Common myeloid progenitor, CD34-positive (primary cell): Measurements from ENCODE around the gene MYO1B.
"Not testable (repeated sequence)": the region's sequence is repeated elsewhere in the genome, so short reads cannot be mapped to it uniquely, and the experiment has no call there.

Experiments used
- CTCF ChIA-PET: fragments of 350-600 bp; sonication (Branson Sonifier 250); formaldehyde crosslinking; loops from one replicate; lab custom pipeline; 2021; ENCODE audit warnings: antibody characterized with exemption; lab: Charles Lee
- POLR2A ChIA-PET: fragments of 350-600 bp; sonication (Branson Sonifier 250); formaldehyde crosslinking; loops from one replicate; lab custom pipeline; 2021; ENCODE audit warnings: antibody characterized with exemption; lab: Charles Lee
- DNase-seq, 3 donors: peaks; one replicate each; pipeline versions ENCODE4 v3.0.0 to v3.0.0-alpha.2; 2013
- H3K27ac ChIP-seq, 2 experiments: 1 replicate in 1 of 2; 2 replicates in 1 of 2; pipeline ENCODE4 v1.7.0; 2013; ENCODE audit warnings: inconsistent platforms in 2 of 2, low read length in 2 of 2, mild to moderate bottlenecking in 2 of 2, low read depth in 1 of 2, moderate library complexity in 1 of 2; ENCODE audit not compliant: severe bottlenecking in 2 of 2, insufficient read depth in 1 of 2, poor library complexity in 1 of 2
- H3K27me3 ChIP-seq, 5 experiments: replicated peaks in 2 of 5; 1 replicate in 3 of 5; 2 replicates in 2 of 5; pipeline versions ENCODE4 v1.6.1 to v1.7.0; 2013; ENCODE audit warnings: low read length in 4 of 5, mild to moderate bottlenecking in 2 of 5, moderate library complexity in 2 of 5, inconsistent platforms in 1 of 5; ENCODE audit not compliant: insufficient read depth in 5 of 5, control insufficient read depth in 4 of 5
- H3K36me3 ChIP-seq, 4 experiments: 1 replicate in 2 of 4; 2 replicates in 2 of 4; pipeline versions ENCODE4 v1.6.1 to v1.7.0; 2013; ENCODE audit warnings: low read length in 3 of 4, control low read depth in 1 of 4, mild to moderate bottlenecking in 1 of 4; ENCODE audit not compliant: control insufficient read depth in 4 of 4, insufficient read depth in 4 of 4
- H3K4me1 ChIP-seq, 4 experiments: 1 replicate in 3 of 4; 2 replicates in 1 of 4; pipeline versions ENCODE4 v1.6.1 to v1.7.1; 2013; ENCODE audit warnings: low read length in 3 of 4, mild to moderate bottlenecking in 3 of 4, control low read depth in 1 of 4, inconsistent platforms in 1 of 4, moderate library complexity in 1 of 4; ENCODE audit not compliant: control insufficient read depth in 4 of 4, insufficient read depth in 4 of 4; ENCODE audit errors: control extremely low read depth in 1 of 4
- H3K4me3 ChIP-seq, 7 experiments: 1 replicate in 4 of 7; 2 replicates in 3 of 7; pipeline versions ENCODE4 v1.5.1 to v1.7.0; 2013; ENCODE audit warnings: mild to moderate bottlenecking in 7 of 7, low read length in 6 of 7, moderate library complexity in 6 of 7, inconsistent platforms in 2 of 7, low read depth in 2 of 7, control low read depth in 1 of 7; ENCODE audit not compliant: insufficient read depth in 4 of 7, control insufficient read depth in 1 of 7; ENCODE audit errors: extremely low read depth in 1 of 7
- H3K9me3 ChIP-seq, 5 experiments: 1 replicate in 4 of 5; 2 replicates in 1 of 5; pipeline versions ENCODE4 v1.6.1 to v1.7.1; 2013; ENCODE audit warnings: low read length in 4 of 5, mild to moderate bottlenecking in 2 of 5, inconsistent platforms in 1 of 5, low read depth in 1 of 5, moderate library complexity in 1 of 5; ENCODE audit not compliant: control insufficient read depth in 4 of 5, insufficient read depth in 2 of 5; ENCODE audit errors: control extremely low read depth in 1 of 5
- WGBS: methylation state at CpG from one replicate; pipeline ENCODE4 v1.1.5; 2013; ENCODE audit not compliant: insufficient coverage; 5-methylcytosine and 5-hydroxymethylcytosine counted together

The MYO1B gene

GRCh38 chr2:191452065-191452464 lies 206.9 kb downstream of the MYO1B start:
- 100% methylated on average over 2 of the region's 3 CpGs for WGBS
- ChIA-PET CTCF (no interaction called here), POLR2A (no interaction called here)
- Histone ChIP-seq H3K9me3 (peaks cover 0 to 12% (median 0%) of the 10 kb centered on the region in 5 experiments), H3K4me3 (no peak overlapping the region), H3K27me3 (no peaks in the 10 kb centered on the region), H3K4me1 (no peaks in the 10 kb centered on the region), H3K36me3 (peaks cover 0 to 2% (median 0%) of the 10 kb centered on the region in 4 experiments), H3K27ac (no peak overlapping the region)
- no peak for DNase-seq

- ChIA-PET POLR2A (no interaction called here), CTCF (interaction anchor here (1.1 kb wide), 1 partner anchor 9 kb away, joined by 3 read pairs; no protein-coding TSS in a partner anchor)
- Histone ChIP-seq H3K27me3 (no peaks in the 10 kb centered on the region), H3K4me3 (no peak overlapping the region), H3K36me3 (peaks cover 0 to 2% (median 0%) of the 10 kb centered on the region in 4 experiments), H3K27ac (no peak overlapping the region), H3K4me1 (no peaks in the 10 kb centered on the region), H3K9me3 (peaks cover 0 to 12% (median 0%) of the 10 kb centered on the region in 5 experiments)
- no peak for DNase-seq
- 95% methylated on average over 5 of the region's 6 CpGs for WGBS
Measured at GRCh38 chr2:191453761-191454160, 208.6 kb downstream of the MYO1B start.

GRCh38 chr2:191456506-191456905 lies 211.3 kb downstream of the MYO1B start:
- H3K4me3 ChIP-seq, H3K36me3 ChIP-seq, DNase-seq, H3K4me1 ChIP-seq, H3K27ac ChIP-seq, CTCF ChIA-PET, H3K27me3 ChIP-seq, POLR2A ChIA-PET: not testable (repeated sequence)
- WGBS: no CpG with 5 or more reads among the region's 12 CpGs
- peaks cover 0 to 18% (median 1%) of the 10 kb centered on the region in 5 experiments for H3K9me3 ChIP-seq

GRCh38 chr2:191459158-191459557 lies 214.0 kb downstream of the MYO1B start:
- DNase-seq: no peak
- no peaks in the 10 kb centered on the region for H3K4me1 ChIP-seq
- no peak overlapping the region for H3K27ac ChIP-seq
- no peaks in the 10 kb centered on the region for H3K27me3 ChIP-seq
- ChIA-PET POLR2A (no interaction called here), CTCF (no interaction called here)
- no peak overlapping the region for H3K4me3 ChIP-seq
- peaks cover 0 to 14% (median 1%) of the 10 kb centered on the region in 5 experiments for H3K9me3 ChIP-seq
- H3K36me3 ChIP-seq: no peaks in the 10 kb centered on the region

GRCh38 chr2:191462370-191462769 lies 217.2 kb downstream of the MYO1B start:
- H3K4me1 ChIP-seq: no peaks in the 10 kb centered on the region
- CTCF ChIA-PET: interaction anchor here (0.7 kb wide), 1 partner anchor 9 kb away, joined by 3 read pairs; no protein-coding TSS in a partner anchor
- no peak overlapping the region for H3K4me3 ChIP-seq
- H3K27me3 ChIP-seq: no peaks in the 10 kb centered on the region
- WGBS: 100% methylated on average over 3 of the region's 3 CpGs
- H3K27ac ChIP-seq: no peak overlapping the region
- no peak for DNase-seq
- POLR2A ChIA-PET: no interaction called here
- H3K36me3 ChIP-seq: no peaks in the 10 kb centered on the region
- H3K9me3 ChIP-seq: peaks cover 0 to 6% (median 1%) of the 10 kb centered on the region in 5 experiments

GRCh38 chr2:191463790-191464189 lies 218.6 kb downstream of the MYO1B start:
- Histone ChIP-seq H3K27me3 (no peaks in the 10 kb centered on the region), H3K9me3 (peaks cover 0 to 6% (median 1%) of the 10 kb centered on the region in 5 experiments), H3K36me3 (no peaks in the 10 kb centered on the region), H3K27ac (no peak overlapping the region), H3K4me3 (no peak overlapping the region), H3K4me1 (no peaks in the 10 kb centered on the region)
- ChIA-PET POLR2A (no interaction called here), CTCF (interaction anchor here (1.5 kb wide), 1 partner anchor 38 kb away, joined by 4 read pairs; no protein-coding TSS in a partner anchor)
- WGBS: 100% methylated on average over 1 of the region's 2 CpGs
- DNase-seq: no peak

- Histone ChIP-seq H3K4me1 (no peaks in the 10 kb centered on the region), H3K36me3 (no peaks in the 10 kb centered on the region), H3K9me3 (no peaks in the 10 kb centered on the region), H3K27me3 (no peaks in the 10 kb centered on the region), H3K27ac (no peak overlapping the region), H3K4me3 (no peak overlapping the region)
- DNase-seq: no peak
- CTCF ChIA-PET: no interaction called here
- POLR2A ChIA-PET: no interaction called here
- WGBS: no CpG with 5 or more reads among the region's 3 CpGs
Measured at GRCh38 chr2:191465766-191466420, 220.7 kb downstream of the MYO1B start.
